ENCODE measurements around the gene PRLR. TPM values are rescaled to one million over a fixed set of nuclear protein-coding genes. Genes with fewer than 3 reads are reported as not detected.

Gene PRLR
- total RNA-seq, 1 donor from 2014 or later: not detected

DNA sequence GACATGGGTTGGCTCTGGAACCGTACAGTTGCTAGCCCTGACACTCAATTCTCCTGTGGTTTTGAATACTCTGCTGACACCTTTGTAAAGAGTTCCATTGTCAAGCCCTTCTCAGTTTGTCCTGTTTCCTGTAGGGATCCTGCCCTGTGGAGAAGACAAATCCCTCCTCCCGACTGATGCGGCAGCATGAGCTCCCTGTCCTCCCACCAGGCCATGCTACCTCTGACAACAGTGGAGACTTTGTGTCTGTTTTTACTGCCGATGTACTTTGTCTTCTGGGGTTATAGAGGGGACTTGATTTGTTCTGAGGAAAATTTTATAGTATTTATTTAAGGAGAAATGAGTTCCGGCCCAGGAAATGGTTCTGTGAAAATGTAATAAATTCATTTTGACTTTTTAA lies 57.8 kb downstream of the PRLR start:
- no peak for FAIRE-seq
- TF ChIP-seq, protein P1, sequence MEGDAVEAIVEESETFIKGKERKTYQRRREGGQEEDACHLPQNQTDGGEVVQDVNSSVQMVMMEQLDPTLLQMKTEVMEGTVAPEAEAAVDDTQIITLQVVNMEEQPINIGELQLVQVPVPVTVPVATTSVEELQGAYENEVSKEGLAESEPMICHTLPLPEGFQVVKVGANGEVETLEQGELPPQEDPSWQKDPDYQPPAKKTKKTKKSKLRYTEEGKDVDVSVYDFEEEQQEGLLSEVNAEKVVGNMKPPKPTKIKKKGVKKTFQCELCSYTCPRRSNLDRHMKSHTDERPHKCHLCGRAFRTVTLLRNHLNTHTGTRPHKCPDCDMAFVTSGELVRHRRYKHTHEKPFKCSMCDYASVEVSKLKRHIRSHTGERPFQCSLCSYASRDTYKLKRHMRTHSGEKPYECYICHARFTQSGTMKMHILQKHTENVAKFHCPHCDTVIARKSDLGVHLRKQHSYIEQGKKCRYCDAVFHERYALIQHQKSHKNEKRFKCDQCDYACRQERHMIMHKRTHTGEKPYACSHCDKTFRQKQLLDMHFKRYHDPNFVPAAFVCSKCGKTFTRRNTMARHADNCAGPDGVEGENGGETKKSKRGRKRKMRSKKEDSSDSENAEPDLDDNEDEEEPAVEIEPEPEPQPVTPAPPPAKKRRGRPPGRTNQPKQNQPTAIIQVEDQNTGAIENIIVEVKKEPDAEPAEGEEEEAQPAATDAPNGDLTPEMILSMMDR (IDR thresholded peaks at IDR 0.05; ENCODE audit: insufficient read depth, low read length, severe bottlenecking): no peak

GRCh38 chr5:35171991-35172390 lies 58.3 kb downstream of the PRLR start:
- no peaks in the 10 kb centered on the region for H3K27me3 ChIP-seq (ENCODE audit: control insufficient read depth, insufficient read depth, low read length)
- no peak for DNase-seq (ENCODE audit: low read depth)
- FAIRE-seq: no peak
- TF ChIP-seq, protein P1 (IDR thresholded peaks at IDR 0.05; ENCODE audit: insufficient read depth, low read length, severe bottlenecking): no peak
- H3K36me3 ChIP-seq (ENCODE audit: control insufficient read depth, insufficient read depth, low read length): no peaks in the 10 kb centered on the region
- no peak overlapping the region for H3K4me3 ChIP-seq (ENCODE audit: low read depth, low read length)

More for the DNA sequence above, 57.8 kb downstream of the PRLR start:
- DNase-seq (ENCODE audit: low read depth): no peak
- H3K36me3 ChIP-seq (ENCODE audit: control insufficient read depth, insufficient read depth, low read length): no peaks in the 10 kb centered on the region
- H3K27me3 ChIP-seq (ENCODE audit: control insufficient read depth, insufficient read depth, low read length): no peaks in the 10 kb centered on the region
- H3K4me3 ChIP-seq (ENCODE audit: low read depth, low read length): no peak overlapping the region

GRCh38 chr5:35171078-35171477 lies 59.2 kb downstream of the PRLR start:
- Histone ChIP-seq H3K4me3 (ENCODE audit: low read depth, low read length) (no peak overlapping the region), H3K36me3 (ENCODE audit: control insufficient read depth, insufficient read depth, low read length) (no peaks in the 10 kb centered on the region), H3K27me3 (ENCODE audit: control insufficient read depth, insufficient read depth, low read length) (no peaks in the 10 kb centered on the region)
- TF ChIP-seq, protein P1 (IDR thresholded peaks at IDR 0.05; ENCODE audit: insufficient read depth, low read length, severe bottlenecking): no peak
- no peak for FAIRE-seq
- no peak for DNase-seq (ENCODE audit: low read depth)

DNA sequence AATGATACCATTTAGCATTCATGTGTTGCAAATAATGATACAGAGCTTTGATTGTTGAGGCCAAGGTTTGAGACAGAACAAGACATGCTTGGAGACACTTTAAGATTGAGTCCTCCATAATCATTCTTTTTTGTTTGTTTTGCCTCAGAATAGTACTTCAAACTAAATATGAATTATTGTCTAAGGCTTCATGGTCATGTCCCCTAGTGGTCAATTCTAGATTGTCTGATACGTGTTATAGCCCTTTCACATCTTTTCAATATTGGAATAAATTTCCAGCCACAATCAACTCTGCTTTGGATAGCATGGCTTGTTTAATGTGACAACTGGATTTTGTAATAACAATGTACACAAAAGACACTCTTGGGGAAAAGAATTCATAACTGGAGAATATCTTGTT lies 64.2 kb downstream of the PRLR start:
- DNase-seq (ENCODE audit: low read depth) (no peak), FAIRE-seq (no peak)
- Histone ChIP-seq H3K27me3 (ENCODE audit: control insufficient read depth, insufficient read depth, low read length) (no peaks in the 10 kb centered on the region), H3K4me3 (ENCODE audit: low read depth, low read length) (no peak overlapping the region), H3K36me3 (ENCODE audit: control insufficient read depth, insufficient read depth, low read length) (no peaks in the 10 kb centered on the region)
- TF ChIP-seq, protein P1 (IDR thresholded peaks at IDR 0.05; ENCODE audit: insufficient read depth, low read length, severe bottlenecking): no peak

DNA sequence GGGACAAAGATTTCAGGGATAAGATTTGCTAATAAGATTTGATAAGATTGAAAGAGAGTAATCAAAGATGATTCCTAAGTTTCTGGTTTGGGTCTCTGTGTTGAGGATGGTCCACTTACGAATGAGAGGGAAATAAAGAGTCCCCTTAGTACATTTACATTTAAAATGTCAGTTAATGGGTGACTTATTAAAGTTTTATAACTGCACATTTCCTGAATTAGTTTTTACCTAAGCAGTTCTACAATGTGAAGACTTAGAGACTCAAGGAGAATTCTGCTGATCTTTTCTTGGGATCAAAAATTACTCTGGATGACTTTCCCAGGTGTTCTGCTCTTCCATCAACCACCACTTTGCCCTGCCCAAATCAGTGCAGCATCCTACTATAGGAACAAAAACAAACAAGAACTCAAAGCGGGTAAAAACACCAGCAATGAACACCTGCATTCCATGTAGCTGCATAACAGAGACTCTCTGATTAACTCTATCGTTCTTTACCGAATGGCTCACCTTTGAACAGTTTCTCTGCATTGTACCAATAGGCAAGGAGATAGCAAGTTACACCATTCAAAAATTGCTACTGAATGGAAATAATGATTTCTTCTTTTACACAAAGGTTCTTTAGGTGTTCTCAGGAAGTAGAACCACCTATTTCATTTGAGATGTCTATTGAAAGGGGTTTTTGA lies 65.3 kb downstream of the PRLR start:
- H3K4me3 ChIP-seq (ENCODE audit: low read depth, low read length): no peak overlapping the region
- TF ChIP-seq, protein P1 (IDR thresholded peaks at IDR 0.05; ENCODE audit: insufficient read depth, low read length, severe bottlenecking): no peak
- DNase-seq (ENCODE audit: low read depth) (no peak), FAIRE-seq (no peak)
- no peaks in the 10 kb centered on the region for H3K36me3 ChIP-seq (ENCODE audit: control insufficient read depth, insufficient read depth, low read length)
- no peaks in the 10 kb centered on the region for H3K27me3 ChIP-seq (ENCODE audit: control insufficient read depth, insufficient read depth, low read length)

- Histone ChIP-seq H3K4me3 (ENCODE audit: low read depth, low read length) (no peak overlapping the region), H3K36me3 (ENCODE audit: control insufficient read depth, insufficient read depth, low read length) (no peaks in the 10 kb centered on the region), H3K27me3 (ENCODE audit: control insufficient read depth, insufficient read depth, low read length) (no peaks in the 10 kb centered on the region)
- TF ChIP-seq, protein P1 (IDR thresholded peaks at IDR 0.05; ENCODE audit: insufficient read depth, low read length, severe bottlenecking): no peak
- FAIRE-seq: no peak
- no peak for DNase-seq (ENCODE audit: low read depth)
Observed at GRCh38 chr5:35163710-35164033, 66.6 kb downstream of the PRLR start.
